K562 (cell line): ENCODE results near the gene RBM18. TPM values are rescaled to one million over a fixed set of nuclear protein-coding genes. Genes with fewer than 3 reads are reported as not detected.

Source experiments
- ATAC-seq: fragments of 200-7000 bp; cut with Tn5 transposase; 3 replicates; pipeline ENCODE4 v1.9.1; 2020; ENCODE audit warnings: moderate library complexity
- BruUV-seq: library from RNA; stranded (reverse); fragments of 400-500 nt; replicated peaks from 2 replicates; lab custom pipeline; 2021; lab: Mats Ljungman, UMichigan
- CTCF ChIA-PET: fragments of 300-600 bp; formaldehyde crosslinking; extraction: SDS; loops from one replicate; lab custom pipeline; 2021; ENCODE audit warnings: low intra/inter-chr PET ratio; lab: Yijun Ruan, JAX
- POLR2A ChIA-PET: fragments of 300-600, 350-650 bp; sonication (Branson Sonifier 250); formaldehyde crosslinking; extraction: SDS; loops from one replicate; lab custom pipeline; 2021; ENCODE audit warnings: antibody characterized with exemption, inconsistent platforms; lab: Yijun Ruan, JAX
- DNase-seq, 4 experiments: peaks; one replicate each; pipeline versions ENCODE4 v3.0.0 to v3.0.0-alpha.2; 2011 to 2018; ENCODE audit warnings: low spot score in 3 of 4, mixed read lengths in 3 of 4; ENCODE audit errors: extremely low read depth in 1 of 4
- FAIRE-seq: peaks from 2 replicates; lab custom pipeline; 2011; peaks lifted over from hg19 to GRCh38; lab: Jason Lieb, UNC
- H2AFZ ChIP-seq: 2 replicates; pipeline ENCODE4 v1.6.0; 2011; ENCODE audit warnings: low read depth, low read length, control low read depth, inconsistent platforms
- H3K27ac ChIP-seq: fragments of 200-600 bp; 3 replicates; pipeline ENCODE4 v1.8.0; 2011; ENCODE audit warnings: low read depth, mild to moderate bottlenecking, control low read depth, inconsistent platforms, low read length, moderate library complexity, mixed read lengths; ENCODE audit errors: extremely low read depth
- H3K27me3 ChIP-seq, 2 experiments: fragments of 300-600 bp in 1 of 2; 2 replicates in 1 of 2; 3 replicates in 1 of 2; pipeline versions ENCODE4 v1.6.0 to v1.8.0; 2011; ENCODE audit warnings: inconsistent platforms in 2 of 2, low read length in 2 of 2, mild to moderate bottlenecking in 1 of 2, mixed read lengths in 1 of 2, moderate library complexity in 1 of 2; ENCODE audit not compliant: control insufficient read depth in 2 of 2, insufficient read depth in 2 of 2
- H3K36me3 ChIP-seq: fragments of 300-600 bp; 3 replicates; pipeline ENCODE4 v1.8.0; 2011; ENCODE audit warnings: mild to moderate bottlenecking, low read length, inconsistent platforms; ENCODE audit not compliant: control insufficient read depth, insufficient read depth
- H3K4me1 ChIP-seq, 2 experiments: fragments of 200-600 bp in 1 of 2; replicated peaks in 1 of 2; 2 replicates in 1 of 2; 3 replicates in 1 of 2; pipeline versions ENCODE4 v1.5.1 to v1.8.0; 2011; ENCODE audit warnings: inconsistent platforms in 2 of 2, low read length in 2 of 2, mild to moderate bottlenecking in 1 of 2, mixed read lengths in 1 of 2, moderate library complexity in 1 of 2; ENCODE audit not compliant: control insufficient read depth in 2 of 2, insufficient read depth in 2 of 2
- H3K4me2 ChIP-seq: 2 replicates; pipeline ENCODE4 v1.6.1; 2011; ENCODE audit warnings: low read length, control low read depth, inconsistent platforms, mixed read lengths; ENCODE audit not compliant: insufficient read depth
- H3K4me3 ChIP-seq: fragments of 200-600 bp; sonication (generic), shearing (Covaris generic); 2 replicates; pipeline ENCODE4 v1.5.1; 2016; ENCODE audit warnings: control low read depth, inconsistent platforms
- H3K79me2 ChIP-seq: fragments of 200-600 bp; 3 replicates; pipeline ENCODE4 v1.8.0; 2011; ENCODE audit warnings: low read length, inconsistent platforms; ENCODE audit not compliant: control insufficient read depth, insufficient read depth
- H3K9ac ChIP-seq, 2 experiments: 2 replicates each; pipeline versions ENCODE4 v1.6.0 to v1.6.1; 2011; ENCODE audit warnings: low read depth in 2 of 2, low read length in 2 of 2, control low read depth in 1 of 2, inconsistent platforms in 1 of 2, mild to moderate bottlenecking in 1 of 2, mixed read lengths in 1 of 2; ENCODE audit not compliant: insufficient read depth in 1 of 2
- H3K9me1 ChIP-seq: one replicate; pipeline ENCODE4 v1.6.0; 2011; ENCODE audit warnings: inconsistent platforms, mild to moderate bottlenecking, low read length, moderate library complexity; ENCODE audit not compliant: control insufficient read depth, insufficient read depth
- H3K9me3 ChIP-seq: replicated peaks from 2 replicates; pipeline ENCODE4 v1.5.1; 2011; ENCODE audit warnings: low read depth, low read length, inconsistent platforms; ENCODE audit not compliant: control insufficient read depth, insufficient read depth
- H4K20me1 ChIP-seq: replicated peaks from 2 replicates; pipeline ENCODE4 v1.6.1; 2011; ENCODE audit warnings: low read length, inconsistent platforms, mixed read lengths; ENCODE audit not compliant: control insufficient read depth, insufficient read depth
- CBFA2T3 ChIP-seq: fragments of 450-650 bp; IDR thresholded peaks from 2 replicates; pipeline ENCODE4 v1.6.1; 2017
- MAX ChIP-seq: sonication (generic); formaldehyde crosslinking; IDR thresholded peaks from 2 replicates; pipeline ENCODE4 v1.9.0; 2022; ENCODE audit warnings: mild to moderate bottlenecking, missing genetic modification reagents
- MECOM ChIP-seq: fragments of 250-450 bp; sonication (Bioruptor Pico); IDR thresholded peaks from 2 replicates; pipeline ENCODE4 v1.8.0; 2022; ENCODE audit warnings: inconsistent platforms
- MEIS2 ChIP-seq: fragments of 450-650 bp; IDR thresholded peaks from 2 replicates; pipeline ENCODE4 v1.6.1; 2014; ENCODE audit warnings: mild to moderate bottlenecking; ENCODE audit not compliant: partially characterized antibody
- MXI1 ChIP-seq: IDR thresholded peaks from 2 replicates; pipeline ENCODE4 v1.6.1; 2011; ENCODE audit warnings: low read depth, mild to moderate bottlenecking, improper control_type of control experiment, low read length
- MYBL2 ChIP-seq, 2 experiments: fragments of 450-650 bp in 1 of 2; sonication (generic) in 1 of 2; formaldehyde crosslinking in 1 of 2; IDR thresholded peaks; 2 replicates each; pipeline versions ENCODE4 v1.6.1 to v1.8.1; 2017 to 2022; ENCODE audit warnings: borderline replicate concordance in 1 of 2, inconsistent platforms in 1 of 2, low read depth in 1 of 2, mild to moderate bottlenecking in 1 of 2, missing genetic modification reagents in 1 of 2, moderate library complexity in 1 of 2
- NEUROD1 ChIP-seq: fragments of 150-350 bp; IDR thresholded peaks from 2 replicates; pipeline ENCODE4 v1.6.1; 2014; ENCODE audit warnings: borderline replicate concordance, low read length, low read depth; ENCODE audit not compliant: partially characterized antibody
- RFX5 ChIP-seq: IDR thresholded peaks from 2 replicates; pipeline ENCODE4 v1.6.1; 2011; ENCODE audit warnings: low read depth, mild to moderate bottlenecking, improper control_type of control experiment, low read length
- SMARCB1 ChIP-seq: IDR thresholded peaks from 2 replicates; pipeline ENCODE4 v1.6.1; 2011; ENCODE audit warnings: improper control_type of control experiment, low read depth; ENCODE audit not compliant: insufficient read length
- STAG1 ChIP-seq: sonication (generic); formaldehyde crosslinking; IDR thresholded peaks from 2 replicates; pipeline ENCODE4 v1.5.0; 2020; ENCODE audit warnings: missing genetic modification reagents, borderline replicate concordance
- XRCC4 ChIP-seq: IDR thresholded peaks from one replicate; pipeline ENCODE4 v1.6.1; 2011; ENCODE audit not compliant: insufficient read depth, insufficient read length; ENCODE audit errors: extremely low read depth
- YY1 ChIP-seq, 3 experiments: IDR thresholded peaks; 2 replicates each; pipeline ENCODE4 v1.6.1; 2011; ENCODE audit warnings: low read length in 2 of 3, mild to moderate bottlenecking in 2 of 3, moderate library complexity in 2 of 3, borderline replicate concordance in 1 of 3, control low read depth in 1 of 3, low read depth in 1 of 3; ENCODE audit not compliant: insufficient read depth in 3 of 3, insufficient replicate concordance in 2 of 3, control insufficient read depth in 1 of 3, insufficient read length in 1 of 3; ENCODE audit errors: extremely low read depth in 1 of 3
- ZBTB1 ChIP-seq: sonication (generic); formaldehyde crosslinking; IDR thresholded peaks from 2 replicates; pipeline ENCODE4 v1.8.1; 2023; ENCODE audit warnings: missing genetic modification reagents, low read depth, mild to moderate bottlenecking, borderline replicate concordance
- ZFPM2 ChIP-seq: fragments of 250-450 bp; sonication (Bioruptor Pico); IDR thresholded peaks from 2 replicates; pipeline ENCODE4 v1.5.1; 2022; ENCODE audit warnings: mild to moderate bottlenecking
- WGBS: fragments of 100-300 bp; shearing (Covaris generic); methylation state at CpG from one replicate; pipeline ENCODE4 v1.1.6; 2016; ENCODE audit warnings: low coverage, mixed read lengths; ENCODE audit not compliant: insufficient coverage; ENCODE audit errors: missing lambda C conversion rate; 5-methylcytosine and 5-hydroxymethylcytosine counted together
- in situ Hi-C: fragments of 300-500 bp; cut with MboI; formaldehyde crosslinking; loops from 4 replicates; pipeline ENCODE4 v1.15.0; 2018; ENCODE audit warnings: inconsistent platforms, mixed read lengths
- intact Hi-C: fragments of 100-400 bp; cut with micrococcal nuclease; formaldehyde crosslinking; loops from 2 replicates; pipeline ENCODE4 v1.14.2; 2022
- polyA plus RNA-seq, 8 experiments: library from polyadenylated mRNA; depleted of rRNA in 4 of 8; stranded (reverse) in 5 of 8; unstranded in 3 of 8; fragments of >200 nt; fragmentation: Nextera tagmentation in 2 of 8; fragmentation: Illumina TruSeq in 1 of 8; extraction: Ambion mirVana in 2 of 8; extraction: Trizol in 1 of 8; gene quantifications; 2 replicates each; pipeline versions ENCODE4 v1.2.1 to v1.2.3, GENCODE V29; 2011 to 2014; ENCODE audit warnings: inconsistent platforms in 1 of 8, missing spikeins in 1 of 8
- total RNA-seq, 7 experiments: library from RNA; depleted of rRNA in 6 of 7; stranded (reverse); fragments of >200 nt in 6 of 7; fragmentation: Illumina TruSeq in 2 of 7; extraction: Trizol in 2 of 7; gene quantifications; 2 replicates each; pipeline versions ENCODE4 v1.2.1 to v1.2.3, GENCODE V29; 2011 to 2021; ENCODE audit warnings: low replicate concordance in 1 of 7
- TF ChIP-seq, protein P1 (sequence below): fragments of 250-450 bp; sonication (Bioruptor Pico); IDR thresholded peaks from 2 replicates; pipeline ENCODE4 v1.4.0; 2020; ENCODE audit warnings: mild to moderate bottlenecking, moderate library complexity, borderline replicate concordance

The RBM18 gene
- total and polyA plus RNA-seq, 9 of the 15 experiments (the other 6 are each of a cell fraction or from before 2014, with no cell fraction given): 7.9 to 86.3 (median 34.0) TPM

GRCh38 chr9:122202111-122202510 is 62.5 kb downstream of the RBM18 start:
- DNase-seq: no peak
- Histone ChIP-seq H3K9me1 (no peaks in the 10 kb centered on the region), H4K20me1 (0 out of 2 replicates have a peak, but pooled peaks cover 4% of the 10 kb centered on the region), H3K9ac (no peak overlapping the region), H3K27ac (no peak overlapping the region), H2AFZ (no peak overlapping the region), H3K4me3 (no peak overlapping the region), H3K36me3 (peaks cover 32% of the 10 kb centered on the region; the same call in 2 of the 3 replicates), H3K4me1 (no peaks in the 10 kb centered on the region), H3K79me2 (no peaks in the 10 kb centered on the region), H3K27me3 (no peaks in the 10 kb centered on the region), H3K9me3 (no peaks in the 10 kb centered on the region), H3K4me2 (no peak overlapping the region)
- no peak for ATAC-seq
- intact Hi-C loops: no loop called here
- WGBS: 47% methylated on average over 2 of the region's 3 CpGs
- BruUV-seq: no TSS peak
- ChIA-PET POLR2A (interaction anchor here (0.6 to 1.1 kb wide), 2 partner anchors 12 to 21 kb away, joined by 3 to 4 read pairs; no protein-coding TSS in a partner anchor), CTCF (no interaction called here)
- no peak for FAIRE-seq
- in situ Hi-C loops: no loop called here
- TF ChIP-seq CBFA2T3: no peak
- TF ChIP-seq STAG1: no peak
- no peak for TF ChIP-seq MEIS2
- no peak for TF ChIP-seq MYBL2 (IDR thresholded peaks at IDR 0.05; ENCODE audit: low read depth)
- TF ChIP-seq MYBL2 (CRISPR knock-in tag; IDR thresholded peaks at IDR 0.05; ENCODE audit: borderline replicate concordance): no peak
- no peak for TF ChIP-seq YY1 (IDR thresholded peaks at IDR 0.05; ENCODE audit: borderline replicate concordance in 1 of 3, control insufficient read depth in 1 of 3, extremely low read depth in 1 of 3, insufficient read depth in 3 of 3, insufficient read length in 1 of 3, insufficient replicate concordance in 2 of 3, low read depth in 1 of 3, low read length in 2 of 3)
- no peak for TF ChIP-seq RFX5
- no peak for TF ChIP-seq NEUROD1
- no peak for TF ChIP-seq SMARCB1
- no peak for TF ChIP-seq MECOM (CRISPR knock-in tag)
- TF ChIP-seq MXI1: no peak
- TF ChIP-seq, protein P1, sequence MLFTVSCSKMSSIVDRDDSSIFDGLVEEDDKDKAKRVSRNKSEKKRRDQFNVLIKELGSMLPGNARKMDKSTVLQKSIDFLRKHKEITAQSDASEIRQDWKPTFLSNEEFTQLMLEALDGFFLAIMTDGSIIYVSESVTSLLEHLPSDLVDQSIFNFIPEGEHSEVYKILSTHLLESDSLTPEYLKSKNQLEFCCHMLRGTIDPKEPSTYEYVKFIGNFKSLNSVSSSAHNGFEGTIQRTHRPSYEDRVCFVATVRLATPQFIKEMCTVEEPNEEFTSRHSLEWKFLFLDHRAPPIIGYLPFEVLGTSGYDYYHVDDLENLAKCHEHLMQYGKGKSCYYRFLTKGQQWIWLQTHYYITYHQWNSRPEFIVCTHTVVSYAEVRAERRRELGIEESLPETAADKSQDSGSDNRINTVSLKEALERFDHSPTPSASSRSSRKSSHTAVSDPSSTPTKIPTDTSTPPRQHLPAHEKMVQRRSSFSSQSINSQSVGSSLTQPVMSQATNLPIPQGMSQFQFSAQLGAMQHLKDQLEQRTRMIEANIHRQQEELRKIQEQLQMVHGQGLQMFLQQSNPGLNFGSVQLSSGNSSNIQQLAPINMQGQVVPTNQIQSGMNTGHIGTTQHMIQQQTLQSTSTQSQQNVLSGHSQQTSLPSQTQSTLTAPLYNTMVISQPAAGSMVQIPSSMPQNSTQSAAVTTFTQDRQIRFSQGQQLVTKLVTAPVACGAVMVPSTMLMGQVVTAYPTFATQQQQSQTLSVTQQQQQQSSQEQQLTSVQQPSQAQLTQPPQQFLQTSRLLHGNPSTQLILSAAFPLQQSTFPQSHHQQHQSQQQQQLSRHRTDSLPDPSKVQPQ: no peak
- no peak for TF ChIP-seq ZFPM2 (CRISPR knock-in tag)
- TF ChIP-seq XRCC4: no peak
- TF ChIP-seq ZBTB1: no peak
- no peak for TF ChIP-seq MAX (CRISPR knock-in tag)
